ENCODE data around the gene PHF21A. TPM values are rescaled to one million over a fixed set of nuclear protein-coding genes. Genes with fewer than 3 reads are reported as not detected.

Gene PHF21A
- total and polyA plus RNA-seq, 4 donors = 3.6 to 8.5 (median 6.2) TPM

GRCh38 chr11:45933846-45934579 lies 187.2 kb downstream of the PHF21A start:
- H3K4me1 ChIP-seq (ENCODE audit: control insufficient read depth in 4 of 4, insufficient read depth in 4 of 4, low read length in 3 of 4) = peaks cover 10 to 23% (median 20%) of the 10 kb centered on the region in 4 donors
- H3K27ac ChIP-seq (ENCODE audit: low read depth in 1 of 2, low read length in 2 of 2) = no peak overlapping the region
- no peak overlapping the region for H3K9ac ChIP-seq (ENCODE audit: low read depth in 1 of 2, low read length in 2 of 2)
- H3K27me3 ChIP-seq (ENCODE audit: control insufficient read depth in 4 of 4, insufficient read depth in 4 of 4, low read length in 3 of 4) = no peaks in the 10 kb centered on the region
- TF ChIP-seq CTCF (IDR thresholded peaks at IDR 0.05; ENCODE audit: low read depth, low read length, missing input control) = no peak
- no peak overlapping the region for H3K4me3 ChIP-seq (ENCODE audit: low read depth in 1 of 3, low read length in 3 of 3)
- H3K9me3 ChIP-seq (ENCODE audit: control insufficient read depth in 4 of 4, low read length in 3 of 4) = no peaks in the 10 kb centered on the region
- peaks cover 2 to 15% (median 6%) of the 10 kb centered on the region in 4 donors for H3K36me3 ChIP-seq (ENCODE audit: control insufficient read depth in 4 of 4, insufficient read depth in 3 of 4, low read depth in 1 of 4, low read length in 3 of 4)
- 77% methylated on average over 21 of the region's 21 CpGs for WGBS
- DNase-seq (ENCODE audit: low spot score) = no peak

GRCh38 chr11:45933131-45933831 lies 188.0 kb downstream of the PHF21A start:
- Histone ChIP-seq H3K36me3 (ENCODE audit: control insufficient read depth in 4 of 4, insufficient read depth in 3 of 4, low read depth in 1 of 4, low read length in 3 of 4) (peaks cover 2 to 15% (median 6%) of the 10 kb centered on the region in 4 donors), H3K4me3 (ENCODE audit: low read depth in 1 of 3, low read length in 3 of 3) (no peak overlapping the region), H3K9me3 (ENCODE audit: control insufficient read depth in 4 of 4, low read length in 3 of 4) (no peaks in the 10 kb centered on the region), H3K27me3 (ENCODE audit: control insufficient read depth in 4 of 4, insufficient read depth in 4 of 4, low read length in 3 of 4) (no peaks in the 10 kb centered on the region), H3K27ac (ENCODE audit: low read depth in 1 of 2, low read length in 2 of 2) (no peak overlapping the region), H3K4me1 (ENCODE audit: control insufficient read depth in 4 of 4, insufficient read depth in 4 of 4, low read length in 3 of 4) (peaks cover 10 to 23% (median 20%) of the 10 kb centered on the region in 4 donors), H3K9ac (ENCODE audit: low read depth in 1 of 2, low read length in 2 of 2) (no peak overlapping the region)
- 66% methylated on average over 15 of the region's 15 CpGs for WGBS
- TF ChIP-seq RAD21 (IDR thresholded peaks at IDR 0.05) (peak in 1 of 2 donors; percentile 30), CTCF (IDR thresholded peaks at IDR 0.05; ENCODE audit: low read depth, low read length, missing input control) (no peak), HNF4A (conservative IDR thresholded peaks at IDR 0.05) (peak; percentile 13 to 38), FOXA2 (IDR thresholded peaks at IDR 0.05) (peak; percentile 29)
- DNase-seq (ENCODE audit: low spot score) = no peak

- Histone ChIP-seq H3K9me3 (ENCODE audit: control insufficient read depth in 4 of 4, low read length in 3 of 4) (no peaks in the 10 kb centered on the region), H3K27me3 (ENCODE audit: control insufficient read depth in 4 of 4, insufficient read depth in 4 of 4, low read length in 3 of 4) (no peaks in the 10 kb centered on the region), H3K27ac (ENCODE audit: low read depth in 1 of 2, low read length in 2 of 2) (no peak overlapping the region), H3K4me3 (ENCODE audit: low read depth in 1 of 3, low read length in 3 of 3) (no peak overlapping the region), H3K36me3 (ENCODE audit: control insufficient read depth in 4 of 4, insufficient read depth in 3 of 4, low read depth in 1 of 4, low read length in 3 of 4) (peaks cover 2 to 9% (median 6%) of the 10 kb centered on the region in 4 donors), H3K9ac (ENCODE audit: low read depth in 1 of 2, low read length in 2 of 2) (no peak overlapping the region), H3K4me1 (ENCODE audit: control insufficient read depth in 4 of 4, insufficient read depth in 4 of 4, low read length in 3 of 4) (peaks cover 10 to 23% (median 20%) of the 10 kb centered on the region in 4 donors)
- 92% methylated on average over 8 of the region's 8 CpGs for WGBS
- TF ChIP-seq FOXA1 (IDR thresholded peaks at IDR 0.05) (no peak), MAX (IDR thresholded peaks at IDR 0.05) (no peak), RAD21 (IDR thresholded peaks at IDR 0.05) (no peak), TAF1 (conservative IDR thresholded peaks at IDR 0.05) (no peak), SP1 (IDR thresholded peaks at IDR 0.05) (no peak), ZBTB33 (IDR thresholded peaks at IDR 0.05) (no peak), RXRA (IDR thresholded peaks at IDR 0.05) (no peak), EGR1 (IDR thresholded peaks at IDR 0.05; ENCODE audit: low read depth in 2 of 2) (no peak), CTCF (IDR thresholded peaks at IDR 0.05; ENCODE audit: low read depth, low read length, missing input control) (no peak), YY1 (IDR thresholded peaks at IDR 0.05) (no peak), ATF3 (IDR thresholded peaks at IDR 0.05) (no peak)
- no peak for DNase-seq (ENCODE audit: low spot score)
Measured at GRCh38 chr11:45932217-45932616, 189.0 kb downstream of the PHF21A start.
